ENCODE results near the gene CCL15.
"Not testable (repeated sequence)": the region's sequence is repeated elsewhere in the genome, so short reads cannot be mapped to it uniquely, and the experiment has no call there.

Gene CCL15

DNA sequence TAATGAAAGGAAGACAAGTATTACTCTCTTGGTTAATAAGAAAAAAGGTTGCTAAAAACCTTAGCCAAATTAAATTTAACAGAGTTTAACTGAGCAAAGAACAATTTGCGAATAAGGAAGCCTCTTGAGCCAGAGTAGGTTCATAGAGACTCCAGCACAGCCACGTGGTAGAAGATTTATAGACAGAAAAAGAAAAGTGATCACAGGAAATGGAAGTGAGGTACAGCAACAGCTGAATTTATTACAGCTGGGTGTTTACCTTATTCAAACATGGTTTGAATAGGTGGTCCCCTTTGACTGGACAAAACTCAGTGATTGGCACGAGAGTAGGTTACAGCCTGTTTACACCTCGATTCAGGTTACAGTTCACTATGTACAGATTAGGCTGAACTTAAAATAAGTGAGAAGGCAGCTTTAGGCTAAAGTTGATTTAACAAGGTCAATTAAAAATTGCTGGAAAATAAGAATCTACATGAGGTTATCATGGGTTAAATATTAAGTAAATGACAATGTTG, 3.3 kb upstream of the CCL15 start:
- no peak overlapping the region for H3K4me3 Mint-ChIP-seq
- no peak for DNase-seq
- H3K27ac Mint-ChIP-seq, result no peak overlapping the region
- peaks cover 8% of the 10 kb centered on the region for H3K4me1 Mint-ChIP-seq (ENCODE audit: low read depth)
- H3K9me3 Mint-ChIP-seq, result peaks cover 5% of the 10 kb centered on the region
- H3K27me3 Mint-ChIP-seq, result no peaks in the 10 kb centered on the region
- H3K36me3 Mint-ChIP-seq (ENCODE audit: low read depth), result no peaks in the 10 kb centered on the region

DNA sequence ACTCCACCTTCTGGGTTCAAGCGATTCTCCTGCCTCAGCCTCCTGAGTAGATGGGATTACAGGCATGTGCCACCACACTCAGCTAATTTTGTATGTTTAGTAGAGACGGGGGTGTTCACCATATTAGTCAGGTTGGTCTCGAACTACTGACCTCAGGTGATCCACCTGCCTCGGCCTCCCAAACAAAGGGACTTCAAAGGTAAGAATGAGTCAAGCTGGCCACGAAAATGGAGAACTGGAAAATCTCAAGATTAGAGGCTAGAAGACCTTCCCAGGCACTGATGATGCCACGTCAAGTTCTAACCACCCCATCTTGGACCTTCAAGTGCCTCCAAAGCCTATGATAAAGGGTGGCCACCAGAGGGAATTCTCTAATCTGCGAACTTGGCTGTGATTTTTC, 1.3 kb upstream of the CCL15 start:
- no peaks in the 10 kb centered on the region for H3K27me3 Mint-ChIP-seq
- no peaks in the 10 kb centered on the region for H3K9me3 Mint-ChIP-seq
- H3K27ac Mint-ChIP-seq, result no peak overlapping the region
- H3K36me3 Mint-ChIP-seq (ENCODE audit: low read depth), result no peaks in the 10 kb centered on the region
- DNase-seq, result no peak
- H3K4me3 Mint-ChIP-seq, result no peak overlapping the region
- peaks cover 8% of the 10 kb centered on the region for H3K4me1 Mint-ChIP-seq (ENCODE audit: low read depth)

DNA sequence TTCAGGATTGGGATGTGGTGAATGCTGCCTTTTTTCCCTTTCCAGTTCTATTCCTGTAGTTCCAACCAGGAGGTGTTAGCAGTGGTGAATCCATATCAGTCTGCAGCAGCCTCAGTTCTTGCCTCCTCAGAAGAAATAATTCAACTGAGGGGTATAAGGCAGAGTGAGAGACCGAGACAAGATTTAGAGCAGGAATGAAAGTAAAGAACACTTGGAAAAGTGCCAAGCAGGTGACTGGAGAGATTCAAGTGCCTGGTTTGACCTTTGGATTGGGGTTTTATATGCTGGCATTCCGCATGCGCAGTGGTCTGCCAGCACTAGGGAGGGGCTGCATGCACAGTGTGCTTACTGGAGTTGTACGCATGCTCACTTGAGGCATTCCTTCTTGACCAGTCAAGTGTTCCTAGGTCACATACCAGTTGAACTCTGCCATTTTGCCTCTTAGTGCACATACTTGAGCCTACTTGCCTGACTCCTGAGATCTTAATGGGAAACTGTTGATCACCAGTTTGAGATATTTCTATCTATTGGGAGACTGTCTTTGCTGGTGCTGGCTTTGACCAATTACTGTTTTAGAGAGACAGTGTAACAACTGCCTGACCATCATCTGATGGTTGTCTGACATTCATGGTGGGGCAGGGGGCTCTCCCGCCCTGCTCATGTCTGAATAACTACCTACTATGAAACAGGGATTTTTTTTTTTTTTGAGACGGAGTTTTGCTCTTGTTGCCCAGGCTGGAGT, 680 bp upstream of the CCL15 start:
- H3K27me3 Mint-ChIP-seq, result no peaks in the 10 kb centered on the region
- DNase-seq, result no peak
- no peak overlapping the region for H3K27ac Mint-ChIP-seq
- H3K36me3 Mint-ChIP-seq (ENCODE audit: low read depth), result no peaks in the 10 kb centered on the region
- H3K9me3 Mint-ChIP-seq, result no peaks in the 10 kb centered on the region
- H3K4me3 Mint-ChIP-seq, result no peak overlapping the region
- peaks cover 8% of the 10 kb centered on the region for H3K4me1 Mint-ChIP-seq (ENCODE audit: low read depth)

- no peaks in the 10 kb centered on the region for H3K9me3 Mint-ChIP-seq
- peaks cover 6% of the 10 kb centered on the region for H3K27me3 Mint-ChIP-seq
- H3K27ac Mint-ChIP-seq, result no peak overlapping the region
- H3K4me3 Mint-ChIP-seq, result no peak overlapping the region
- DNase-seq, result no peak
- no peaks in the 10 kb centered on the region for H3K36me3 Mint-ChIP-seq (ENCODE audit: low read depth)
- peaks cover 13% of the 10 kb centered on the region for H3K4me1 Mint-ChIP-seq (ENCODE audit: low read depth)
Measured at GRCh38 chr17:36000732-36001109, 632 bp downstream of the CCL15 start.

DNA sequence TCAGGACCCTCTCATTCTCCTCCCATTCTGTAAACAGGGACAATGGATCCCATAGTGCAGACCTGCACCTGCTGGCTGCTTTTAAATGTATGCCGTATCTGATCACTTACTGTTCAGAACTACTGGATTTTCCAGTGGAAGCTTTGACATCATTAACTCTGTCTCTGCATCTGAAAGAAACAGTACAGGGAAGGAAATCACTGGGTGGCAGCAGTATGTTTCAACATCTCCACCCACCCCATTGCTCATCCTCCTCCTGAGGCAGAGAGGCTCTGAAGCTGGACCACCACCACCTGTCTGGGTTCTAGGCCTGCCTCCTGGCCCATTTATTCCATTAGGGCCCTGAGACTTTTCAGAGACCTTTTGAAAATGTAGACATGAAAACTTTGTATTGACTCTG, 2.6 kb downstream of the CCL15 start:
- Mint-ChIP-seq H3K36me3 (ENCODE audit: low read depth) (no peaks in the 10 kb centered on the region), H3K9me3 (no peaks in the 10 kb centered on the region), H3K27me3 (peaks cover 13% of the 10 kb centered on the region), H3K27ac (no peak overlapping the region), H3K4me1 (ENCODE audit: low read depth) (peaks cover 5% of the 10 kb centered on the region), H3K4me3 (no peak overlapping the region)
- DNase-seq, result no peak

- H3K27ac Mint-ChIP-seq, result no peak overlapping the region
- H3K27me3 Mint-ChIP-seq, result peaks cover 13% of the 10 kb centered on the region
- no peak for DNase-seq
- H3K36me3 Mint-ChIP-seq (ENCODE audit: low read depth), result no peaks in the 10 kb centered on the region
- no peak overlapping the region for H3K4me3 Mint-ChIP-seq
- no peaks in the 10 kb centered on the region for H3K9me3 Mint-ChIP-seq
- peaks cover 5% of the 10 kb centered on the region for H3K4me1 Mint-ChIP-seq (ENCODE audit: low read depth)
Measured at GRCh38 chr17:35998018-35998545, 3.3 kb downstream of the CCL15 start.

- not testable (repeated sequence) for H3K4me3 Mint-ChIP-seq; H3K4me1 Mint-ChIP-seq (ENCODE audit: low read depth); DNase-seq; H3K36me3 Mint-ChIP-seq (ENCODE audit: low read depth); H3K9me3 Mint-ChIP-seq; H3K27ac Mint-ChIP-seq
- H3K27me3 Mint-ChIP-seq, result peaks cover 26% of the 10 kb centered on the region
Measured at GRCh38 chr17:35995346-35995745, 6.0 kb downstream of the CCL15 start.

GRCh38 chr17:35991075-35991474, 10.3 kb downstream of the CCL15 start:
- H3K27me3 Mint-ChIP-seq, result peaks cover 19% of the 10 kb centered on the region
- DNase-seq, result no peak
- H3K27ac Mint-ChIP-seq, result no peak overlapping the region
- H3K4me3 Mint-ChIP-seq, result no peak overlapping the region
- H3K9me3 Mint-ChIP-seq, result peaks cover 11% of the 10 kb centered on the region
- no peaks in the 10 kb centered on the region for H3K4me1 Mint-ChIP-seq (ENCODE audit: low read depth)
- H3K36me3 Mint-ChIP-seq (ENCODE audit: low read depth), result no peaks in the 10 kb centered on the region

DNA sequence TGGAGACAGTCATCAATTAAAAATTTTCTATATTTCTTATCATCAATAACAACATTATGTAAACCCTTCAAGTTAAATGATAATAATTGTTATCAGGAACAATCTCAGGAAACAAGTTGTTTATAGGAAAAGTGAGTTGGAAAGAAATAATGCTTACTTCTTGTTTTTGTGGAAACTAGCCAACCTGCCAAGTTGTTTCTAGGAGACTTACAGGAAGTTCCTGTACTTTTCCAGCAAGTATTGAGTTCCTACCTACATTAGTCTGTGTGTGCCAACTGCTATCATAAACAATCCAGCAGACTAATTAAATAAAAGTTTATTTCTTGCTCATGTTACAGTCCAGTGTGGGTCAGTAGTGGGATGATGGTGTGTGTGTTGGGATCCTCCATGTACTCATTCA, 13.2 kb downstream of the CCL15 start:
- peaks cover 12% of the 10 kb centered on the region for H3K27me3 Mint-ChIP-seq
- no peaks in the 10 kb centered on the region for H3K4me1 Mint-ChIP-seq (ENCODE audit: low read depth)
- no peak overlapping the region for H3K4me3 Mint-ChIP-seq
- DNase-seq, result no peak
- H3K9me3 Mint-ChIP-seq, result peaks cover 11% of the 10 kb centered on the region
- no peak overlapping the region for H3K27ac Mint-ChIP-seq
- H3K36me3 Mint-ChIP-seq (ENCODE audit: low read depth), result no peaks in the 10 kb centered on the region

GRCh38 chr17:35986643-35987042, 14.7 kb downstream of the CCL15 start, which contains the start of gene CCL14:
CCL14 (minus strand) TSS chr17:35986729; CDS start chr17:35986649, 80 bp downstream.
- DNase-seq, result no peak
- Mint-ChIP-seq H3K4me3 (no peak within 1 kb of the TSS), H3K36me3 (ENCODE audit: low read depth) (no peaks in the 10 kb centered on the region), H3K27ac (no peak within 1 kb of the TSS), H3K27me3 (no peaks in the 10 kb centered on the region), H3K9me3 (peaks cover 11% of the 10 kb centered on the region), H3K4me1 (ENCODE audit: low read depth) (no peaks in the 10 kb centered on the region)

DNA sequence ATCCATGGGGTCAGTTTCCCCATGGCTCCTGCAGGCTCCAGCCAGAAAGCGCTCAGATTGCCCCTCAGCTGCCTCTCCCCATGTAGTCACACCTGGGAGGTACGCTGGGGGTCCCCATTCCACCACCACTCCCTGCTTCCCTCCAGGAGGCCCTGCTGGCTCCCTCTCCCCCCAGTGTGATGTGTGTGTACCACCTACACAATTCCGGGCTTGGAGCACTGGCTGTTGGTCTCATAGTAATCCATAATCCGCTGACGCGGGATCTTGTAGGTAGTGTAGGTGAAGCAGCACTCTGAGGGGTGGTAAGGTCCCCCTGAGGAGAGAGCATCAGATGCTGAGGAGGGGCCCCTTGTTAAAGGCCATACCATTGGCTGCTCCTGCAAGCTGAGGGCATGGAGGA, 17.2 kb downstream of the CCL15 start:
- H3K9me3 Mint-ChIP-seq, result peaks cover 6% of the 10 kb centered on the region
- H3K27ac Mint-ChIP-seq, result no peak overlapping the region

GRCh38 chr17:35982409-35983191, 18.8 kb downstream of the CCL15 start:
- Mint-ChIP-seq H3K36me3 (ENCODE audit: low read depth) (no peaks in the 10 kb centered on the region), H3K27ac (no peak overlapping the region), H3K4me3 (no peak overlapping the region), H3K9me3 (no peaks in the 10 kb centered on the region), H3K4me1 (ENCODE audit: low read depth) (no peaks in the 10 kb centered on the region), H3K27me3 (no peaks in the 10 kb centered on the region)
- DNase-seq, result no peak

More for the DNA sequence above, 17.2 kb downstream of the CCL15 start:
- no peaks in the 10 kb centered on the region for H3K36me3 Mint-ChIP-seq (ENCODE audit: low read depth)
- DNase-seq, result no peak
- H3K27me3 Mint-ChIP-seq, result no peaks in the 10 kb centered on the region
- H3K4me1 Mint-ChIP-seq (ENCODE audit: low read depth), result no peaks in the 10 kb centered on the region
- no peak overlapping the region for H3K4me3 Mint-ChIP-seq

GRCh38 chr17:35981908-35982330, 19.4 kb downstream of the CCL15 start:
- Mint-ChIP-seq H3K4me1 (ENCODE audit: low read depth) (no peaks in the 10 kb centered on the region), H3K27me3 (no peaks in the 10 kb centered on the region), H3K4me3 (no peak overlapping the region), H3K9me3 (no peaks in the 10 kb centered on the region), H3K27ac (no peak overlapping the region), H3K36me3 (ENCODE audit: low read depth) (no peaks in the 10 kb centered on the region)
- DNase-seq, result no peak

DNA sequence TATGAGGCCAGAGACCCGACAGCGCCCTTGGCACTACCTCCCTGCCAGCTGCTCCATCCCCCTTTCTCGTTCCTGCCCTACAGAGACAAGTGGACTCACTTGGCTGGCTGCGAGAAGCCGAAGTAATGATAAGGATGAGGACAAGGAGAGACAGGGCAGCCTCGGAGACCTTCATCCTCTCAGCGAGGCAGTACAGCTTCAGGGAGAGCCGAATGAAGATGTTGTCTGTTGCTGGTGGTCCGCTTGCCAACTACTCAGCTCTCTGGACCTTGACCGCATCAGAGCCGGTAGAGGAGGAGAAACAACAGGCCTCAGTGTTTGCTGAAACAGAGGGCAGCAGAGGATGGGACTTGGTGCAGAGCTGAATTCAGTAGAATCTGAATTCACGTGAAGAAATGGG, 20.1 kb downstream of the CCL15 start, which contains the start of gene CCL16:
Gene CCL16, minus strand, starts transcription at position 252 of the 400 bp plus-strand sequence. Its CDS starts 77 bp downstream, at position 175.
- Mint-ChIP-seq H3K9me3 (no peaks in the 10 kb centered on the region), H3K27me3 (no peaks in the 10 kb centered on the region), H3K36me3 (ENCODE audit: low read depth) (no peaks in the 10 kb centered on the region), H3K4me3 (no peak within 1 kb of the TSS), H3K27ac (no peak within 1 kb of the TSS), H3K4me1 (ENCODE audit: low read depth) (no peaks in the 10 kb centered on the region)
- DNase-seq, result no peak

DNA sequence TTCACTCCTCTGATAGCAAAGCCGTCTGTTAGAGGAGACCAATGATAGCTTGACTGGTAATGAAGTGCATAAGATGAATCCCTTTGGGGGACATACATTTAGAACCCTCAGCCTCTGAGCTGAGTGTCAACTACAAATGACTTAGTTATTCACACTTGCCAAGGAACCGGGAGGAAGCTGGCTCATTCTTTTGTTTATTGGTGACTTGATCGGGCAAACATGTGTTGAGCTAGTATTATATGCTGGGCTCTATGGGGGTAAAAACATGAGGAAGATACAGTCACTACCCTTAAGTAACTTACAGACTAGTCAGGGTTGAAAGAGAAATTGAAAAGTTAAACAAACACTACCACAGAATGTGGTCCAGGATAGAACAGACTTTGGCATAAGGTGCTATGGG, 23.0 kb downstream of the CCL15 start:
- Mint-ChIP-seq H3K27ac (no peak overlapping the region), H3K4me1 (ENCODE audit: low read depth) (peaks cover 7% of the 10 kb centered on the region), H3K4me3 (no peak overlapping the region), H3K27me3 (no peaks in the 10 kb centered on the region), H3K9me3 (no peaks in the 10 kb centered on the region), H3K36me3 (ENCODE audit: low read depth) (no peaks in the 10 kb centered on the region)
- DNase-seq, result no peak

All from activated T-cell treated with anti-CD3 and anti-CD28 coated beads, Interleukin-2, amount 50 U/mL, for 24 hours (primary cell).